Measurements from ENCODE around the gene ZNF248.

- TF ChIP-seq, protein P1, sequence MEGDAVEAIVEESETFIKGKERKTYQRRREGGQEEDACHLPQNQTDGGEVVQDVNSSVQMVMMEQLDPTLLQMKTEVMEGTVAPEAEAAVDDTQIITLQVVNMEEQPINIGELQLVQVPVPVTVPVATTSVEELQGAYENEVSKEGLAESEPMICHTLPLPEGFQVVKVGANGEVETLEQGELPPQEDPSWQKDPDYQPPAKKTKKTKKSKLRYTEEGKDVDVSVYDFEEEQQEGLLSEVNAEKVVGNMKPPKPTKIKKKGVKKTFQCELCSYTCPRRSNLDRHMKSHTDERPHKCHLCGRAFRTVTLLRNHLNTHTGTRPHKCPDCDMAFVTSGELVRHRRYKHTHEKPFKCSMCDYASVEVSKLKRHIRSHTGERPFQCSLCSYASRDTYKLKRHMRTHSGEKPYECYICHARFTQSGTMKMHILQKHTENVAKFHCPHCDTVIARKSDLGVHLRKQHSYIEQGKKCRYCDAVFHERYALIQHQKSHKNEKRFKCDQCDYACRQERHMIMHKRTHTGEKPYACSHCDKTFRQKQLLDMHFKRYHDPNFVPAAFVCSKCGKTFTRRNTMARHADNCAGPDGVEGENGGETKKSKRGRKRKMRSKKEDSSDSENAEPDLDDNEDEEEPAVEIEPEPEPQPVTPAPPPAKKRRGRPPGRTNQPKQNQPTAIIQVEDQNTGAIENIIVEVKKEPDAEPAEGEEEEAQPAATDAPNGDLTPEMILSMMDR (conservative IDR thresholded peaks at IDR 0.05; ENCODE audit: low read length) = no peak
- no peak for TF ChIP-seq EZH2phosphoT487 (IDR thresholded peaks at IDR 0.05; ENCODE audit: borderline replicate concordance, low read depth, low read length)
Measured at GRCh38 chr10:37736120-37736519, 121.3 kb downstream of the ZNF248 start.

Data from OCI-LY7 (cell line).